ENCODE results near the gene SHD.
"Not testable (repeated sequence)": the region's sequence is repeated elsewhere in the genome, so short reads cannot be mapped to it uniquely, and the experiment has no call there.

DNA sequence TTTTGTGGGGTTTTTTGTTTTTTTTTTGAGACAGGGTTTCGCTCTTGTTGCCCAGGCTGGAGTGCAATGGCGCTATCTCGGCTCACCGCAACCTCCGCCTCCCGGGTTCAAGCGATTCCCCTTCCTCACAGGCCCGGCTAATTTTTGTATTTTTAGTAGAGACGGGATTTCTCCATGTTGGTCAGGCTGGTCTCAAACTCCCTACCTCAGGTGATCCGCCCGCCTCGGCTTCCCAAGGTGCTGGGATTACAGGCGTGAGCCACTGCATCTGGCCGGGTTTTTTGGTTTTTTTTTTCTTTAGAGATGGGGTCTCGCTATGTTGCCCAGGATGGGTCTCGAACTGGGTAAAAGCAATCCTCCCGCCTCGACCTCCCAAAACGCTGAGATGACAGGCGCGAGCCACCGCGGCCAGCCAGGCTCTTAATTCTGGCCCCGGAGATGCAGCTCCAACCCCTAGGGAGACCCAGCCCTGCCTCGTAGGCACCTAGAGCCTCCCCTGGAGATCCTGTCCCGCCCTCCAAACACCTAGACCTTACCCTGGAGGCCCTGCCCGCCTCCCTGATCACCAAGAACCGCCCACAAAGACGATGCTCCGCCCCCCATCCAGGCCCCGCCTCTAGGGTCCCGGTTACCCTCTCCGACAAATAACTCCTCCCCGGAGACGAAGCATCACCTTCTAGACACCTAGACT lies 50.1 kb downstream of the SHD start:
- TF ChIP-seq, protein P1, sequence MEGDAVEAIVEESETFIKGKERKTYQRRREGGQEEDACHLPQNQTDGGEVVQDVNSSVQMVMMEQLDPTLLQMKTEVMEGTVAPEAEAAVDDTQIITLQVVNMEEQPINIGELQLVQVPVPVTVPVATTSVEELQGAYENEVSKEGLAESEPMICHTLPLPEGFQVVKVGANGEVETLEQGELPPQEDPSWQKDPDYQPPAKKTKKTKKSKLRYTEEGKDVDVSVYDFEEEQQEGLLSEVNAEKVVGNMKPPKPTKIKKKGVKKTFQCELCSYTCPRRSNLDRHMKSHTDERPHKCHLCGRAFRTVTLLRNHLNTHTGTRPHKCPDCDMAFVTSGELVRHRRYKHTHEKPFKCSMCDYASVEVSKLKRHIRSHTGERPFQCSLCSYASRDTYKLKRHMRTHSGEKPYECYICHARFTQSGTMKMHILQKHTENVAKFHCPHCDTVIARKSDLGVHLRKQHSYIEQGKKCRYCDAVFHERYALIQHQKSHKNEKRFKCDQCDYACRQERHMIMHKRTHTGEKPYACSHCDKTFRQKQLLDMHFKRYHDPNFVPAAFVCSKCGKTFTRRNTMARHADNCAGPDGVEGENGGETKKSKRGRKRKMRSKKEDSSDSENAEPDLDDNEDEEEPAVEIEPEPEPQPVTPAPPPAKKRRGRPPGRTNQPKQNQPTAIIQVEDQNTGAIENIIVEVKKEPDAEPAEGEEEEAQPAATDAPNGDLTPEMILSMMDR (IDR thresholded peaks at IDR 0.05): not testable (repeated sequence)
- TF ChIP-seq POLR2AphosphoS5 (IDR thresholded peaks at IDR 0.05): not testable (repeated sequence)
